ENCODE results near the gene CLCN7. TPM values are rescaled to one million over a fixed set of nuclear protein-coding genes. Genes with fewer than 3 reads are reported as not detected.

The CLCN7 gene
- total and polyA plus RNA-seq, 2 of the 8 experiments (the other 6 are each of a cell fraction or from before 2014, with no cell fraction given): 38.6 to 81.5 TPM

DNA sequence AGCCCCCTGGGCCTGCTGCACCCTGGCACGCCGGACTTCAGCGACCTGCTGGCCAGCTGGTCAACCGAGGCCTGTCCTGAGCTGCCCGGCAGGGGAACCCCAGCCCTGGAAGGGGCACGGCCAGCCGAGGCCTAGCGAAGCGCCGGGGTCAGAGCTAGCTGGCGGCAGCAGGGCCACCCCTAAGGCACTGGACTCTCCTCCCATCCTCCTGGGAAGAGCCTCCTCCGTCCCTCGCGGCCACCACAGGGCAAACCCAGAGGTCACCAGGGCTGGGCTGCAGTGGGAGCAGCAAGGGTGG lies 41.6 kb downstream of the CLCN7 start:
- H4K20me1 ChIP-seq (replicated peaks in 1 of 2; ENCODE audit: control insufficient read depth in 1 of 2, insufficient read depth in 2 of 2, low read length in 2 of 2): no peaks in the 10 kb centered on the region
- DNase-seq (ENCODE audit: low read depth in 1 of 2, low spot score in 2 of 2): no peak
- TF ChIP-seq KDM1A (IDR thresholded peaks at IDR 0.05; ENCODE audit: borderline replicate concordance, low read length) (no peak), HDAC2 (IDR thresholded peaks at IDR 0.05; ENCODE audit: borderline replicate concordance in 1 of 2, low read depth in 2 of 2, low read length in 2 of 2) (no peak), SP4 (IDR thresholded peaks at IDR 0.05; ENCODE audit: low read length) (no peak), SAP30 (IDR thresholded peaks at IDR 0.05; ENCODE audit: insufficient read depth, insufficient replicate concordance, low read length) (no peak), POU5F1 (IDR thresholded peaks at IDR 0.05; ENCODE audit: low read depth, low read length) (no peak), TAF1 (IDR thresholded peaks at IDR 0.05; ENCODE audit: low read depth, low read length) (no peak), CBX5 (IDR thresholded peaks at IDR 0.05; ENCODE audit: low read depth, low read length) (no peak), CBX8 (IDR thresholded peaks at IDR 0.05; ENCODE audit: borderline replicate concordance, low read depth, low read length) (no peak)
- TF ChIP-seq, protein P1, sequence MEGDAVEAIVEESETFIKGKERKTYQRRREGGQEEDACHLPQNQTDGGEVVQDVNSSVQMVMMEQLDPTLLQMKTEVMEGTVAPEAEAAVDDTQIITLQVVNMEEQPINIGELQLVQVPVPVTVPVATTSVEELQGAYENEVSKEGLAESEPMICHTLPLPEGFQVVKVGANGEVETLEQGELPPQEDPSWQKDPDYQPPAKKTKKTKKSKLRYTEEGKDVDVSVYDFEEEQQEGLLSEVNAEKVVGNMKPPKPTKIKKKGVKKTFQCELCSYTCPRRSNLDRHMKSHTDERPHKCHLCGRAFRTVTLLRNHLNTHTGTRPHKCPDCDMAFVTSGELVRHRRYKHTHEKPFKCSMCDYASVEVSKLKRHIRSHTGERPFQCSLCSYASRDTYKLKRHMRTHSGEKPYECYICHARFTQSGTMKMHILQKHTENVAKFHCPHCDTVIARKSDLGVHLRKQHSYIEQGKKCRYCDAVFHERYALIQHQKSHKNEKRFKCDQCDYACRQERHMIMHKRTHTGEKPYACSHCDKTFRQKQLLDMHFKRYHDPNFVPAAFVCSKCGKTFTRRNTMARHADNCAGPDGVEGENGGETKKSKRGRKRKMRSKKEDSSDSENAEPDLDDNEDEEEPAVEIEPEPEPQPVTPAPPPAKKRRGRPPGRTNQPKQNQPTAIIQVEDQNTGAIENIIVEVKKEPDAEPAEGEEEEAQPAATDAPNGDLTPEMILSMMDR (IDR thresholded peaks at IDR 0.05; ENCODE audit: control extremely low read depth in 1 of 3, insufficient read depth in 1 of 3, low read depth in 1 of 3, low read length in 3 of 3): no peak

More for the DNA sequence above, 41.6 kb downstream of the CLCN7 start:
- no peaks in the 10 kb centered on the region for H3K36me3 ChIP-seq (ENCODE audit: control insufficient read depth in 2 of 4, insufficient read depth in 4 of 4, low read length in 3 of 4)
- no peak overlapping the region for H2BK5ac ChIP-seq (ENCODE audit: low read depth, low read length)
- no peak overlapping the region for H4K5ac ChIP-seq (ENCODE audit: insufficient read length, low read depth, low read length)
- H2BK15ac ChIP-seq (ENCODE audit: low read length): no peak overlapping the region
- H2AFZ ChIP-seq (ENCODE audit: low read length): no peak overlapping the region
- no peak overlapping the region for H2AK5ac ChIP-seq (ENCODE audit: low read depth, low read length)
- H3K9ac ChIP-seq (replicated peaks in 1 of 4; ENCODE audit: extremely low read depth in 1 of 4, low read depth in 3 of 4, low read length in 3 of 4): no peak overlapping the region
- H3K27me3 ChIP-seq (replicated peaks in 1 of 4; ENCODE audit: control insufficient read depth in 3 of 4, extremely low read depth in 1 of 4, insufficient read depth in 3 of 4, low read length in 3 of 4): no peaks in the 10 kb centered on the region
- H2BK120ac ChIP-seq (replicated peaks; ENCODE audit: low read depth, low read length): no peak overlapping the region
- H3K27ac ChIP-seq (ENCODE audit: low read depth, low read length): no peak overlapping the region
- peak overlapping the region; percentile 30 for H3K56ac ChIP-seq (replicated peaks; ENCODE audit: insufficient read length, low read depth, low read length)
- H4K91ac ChIP-seq (replicated peaks; ENCODE audit: insufficient read length, low read length): no peak overlapping the region
- H3K23ac ChIP-seq (ENCODE audit: insufficient read length): no peak overlapping the region
- H3K79me2 ChIP-seq (ENCODE audit: control insufficient read depth in 1 of 2, insufficient read depth in 2 of 2, low read length in 2 of 2): no peaks in the 10 kb centered on the region
- no peak for FAIRE-seq
- H3K79me1 ChIP-seq (ENCODE audit: low read depth, low read length): no peaks in the 10 kb centered on the region
- H3K23me2 ChIP-seq (ENCODE audit: low read depth, low read length): no peaks in the 10 kb centered on the region
- H4K8ac ChIP-seq (ENCODE audit: extremely low read depth, insufficient read depth, low read length): peak overlapping the region; percentile 68
- H3K9me3 ChIP-seq (ENCODE audit: insufficient read depth in 2 of 2, low read depth in 1 of 2, low read length in 1 of 2): no peaks in the 10 kb centered on the region
- no peak overlapping the region for H3K14ac ChIP-seq (ENCODE audit: insufficient read length)
- no peak overlapping the region for H3K18ac ChIP-seq (ENCODE audit: extremely low read depth, low read length)
- ChIA-PET POLR2A (ENCODE audit: partially characterized antibody) (interaction anchor here (1.1 to 2.4 kb wide), 6 partner anchors 10 to 84 kb away, joined by 3 to 10 read pairs (median 3); partner anchors contain the start of genes UNKL and UQCC4), CTCF (ENCODE audit: partially characterized antibody) (interaction anchor here (0.6 to 1.7 kb wide), 6 partner anchors 8 to 111 kb away, joined by 3 to 8 read pairs (median 3); no protein-coding TSS in a partner anchor)
- no peak overlapping the region for H3K4me3 ChIP-seq (ENCODE audit: extremely low read depth in 1 of 4, insufficient read depth in 2 of 4, low read depth in 3 of 4, low read length in 4 of 4)
- H2BK20ac ChIP-seq (ENCODE audit: low read length): no peak overlapping the region
- H3K4me2 ChIP-seq (ENCODE audit: insufficient read depth in 1 of 2, low read depth in 2 of 2, low read length in 2 of 2): no peak overlapping the region
- no peaks in the 10 kb centered on the region; a peak in 2 of 7 replicates for H3K4me1 ChIP-seq (replicated peaks in 1 of 4; ENCODE audit: control insufficient read depth in 3 of 4, insufficient read depth in 4 of 4, low read length in 3 of 4)
- H3K4ac ChIP-seq (replicated peaks; ENCODE audit: insufficient read length, low read depth, low read length): no peak overlapping the region
- WGBS, 2 experiments (ENCODE audit: extremely low coverage in 1 of 2, insufficient coverage in 1 of 2, insufficient read length in 1 of 2, insufficient replicate concordance in 2 of 2, low coverage in 1 of 2, low lambda C conversion rate in 2 of 2, missing lambda C conversion rate in 1 of 2): 92% methylated on average over 12 of the region's 14 CpGs; no CpG with 5 or more reads in 1 of the 2 experiments
- H2BK12ac ChIP-seq (ENCODE audit: low read depth, low read length): no peak overlapping the region
